Adrenal gland (tissue), 5 donors: ENCODE results near the gene DSG1.

ENCODE experiments used
- POLR2A ChIP-seq, 2 donors: fragments of 450-650 bp; IDR thresholded peaks; one replicate each; pipeline ENCODE4 v1.6.1; 2017; ENCODE audit warnings: antibody characterized with exemption in 2 of 2, mild to moderate bottlenecking in 2 of 2, moderate library complexity in 1 of 2
- TF ChIP-seq, protein P1 (sequence below), 6 experiments: fragments of 450-650 bp in 4 of 6; fragments of 200-600 bp in 2 of 6; sonication (generic) in 1 of 6; IDR thresholded peaks; 1 replicate in 5 of 6; 2 replicates in 1 of 6; pipeline versions ENCODE4 v1.5.1 to v1.8.0; 2016 to 2021; ENCODE audit warnings: antibody characterized with exemption in 6 of 6, mild to moderate bottlenecking in 2 of 6, moderate library complexity in 1 of 6
- donor health status: DM: no; HTN: no; CAD: no.

GRCh38 chr18:31364190-31364589 lies 46.2 kb downstream of the DSG1 start:
- TF ChIP-seq, protein P1, sequence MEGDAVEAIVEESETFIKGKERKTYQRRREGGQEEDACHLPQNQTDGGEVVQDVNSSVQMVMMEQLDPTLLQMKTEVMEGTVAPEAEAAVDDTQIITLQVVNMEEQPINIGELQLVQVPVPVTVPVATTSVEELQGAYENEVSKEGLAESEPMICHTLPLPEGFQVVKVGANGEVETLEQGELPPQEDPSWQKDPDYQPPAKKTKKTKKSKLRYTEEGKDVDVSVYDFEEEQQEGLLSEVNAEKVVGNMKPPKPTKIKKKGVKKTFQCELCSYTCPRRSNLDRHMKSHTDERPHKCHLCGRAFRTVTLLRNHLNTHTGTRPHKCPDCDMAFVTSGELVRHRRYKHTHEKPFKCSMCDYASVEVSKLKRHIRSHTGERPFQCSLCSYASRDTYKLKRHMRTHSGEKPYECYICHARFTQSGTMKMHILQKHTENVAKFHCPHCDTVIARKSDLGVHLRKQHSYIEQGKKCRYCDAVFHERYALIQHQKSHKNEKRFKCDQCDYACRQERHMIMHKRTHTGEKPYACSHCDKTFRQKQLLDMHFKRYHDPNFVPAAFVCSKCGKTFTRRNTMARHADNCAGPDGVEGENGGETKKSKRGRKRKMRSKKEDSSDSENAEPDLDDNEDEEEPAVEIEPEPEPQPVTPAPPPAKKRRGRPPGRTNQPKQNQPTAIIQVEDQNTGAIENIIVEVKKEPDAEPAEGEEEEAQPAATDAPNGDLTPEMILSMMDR (IDR thresholded peaks at IDR 0.05) = no peak
- no peak for TF ChIP-seq POLR2A (IDR thresholded peaks at IDR 0.05)
